ENCODE measurements around the gene ENDOU. TPM values are rescaled to one million over a fixed set of nuclear protein-coding genes. Genes with fewer than 3 reads are reported as not detected.

Gene ENDOU
- total RNA-seq, 3 donors from 2014 or later: 0.14 TPM; not detected in 2

GRCh38 chr12:47751561-47751960 lies 26.3 kb upstream of the ENDOU start:
- Mint-ChIP-seq H3K36me3 (ENCODE audit: insufficient read depth) (no peaks in the 10 kb centered on the region), H3K9me3 (no peaks in the 10 kb centered on the region), H3K27me3 (ENCODE audit: low read depth) (peaks cover 3% of the 10 kb centered on the region), H3K4me3 (no peak overlapping the region), H3K4me1 (ENCODE audit: low read depth) (peaks cover 22% of the 10 kb centered on the region)
- no peak for ATAC-seq
- DNase-seq: no peak

GRCh38 chr12:47750916-47751470 lies 25.7 kb upstream of the ENDOU start:
- H3K36me3 Mint-ChIP-seq (ENCODE audit: insufficient read depth): no peaks in the 10 kb centered on the region
- H3K9me3 Mint-ChIP-seq: no peaks in the 10 kb centered on the region
- peaks cover 16% of the 10 kb centered on the region for H3K4me1 Mint-ChIP-seq (ENCODE audit: low read depth)
- peaks cover 3% of the 10 kb centered on the region for H3K27me3 Mint-ChIP-seq (ENCODE audit: low read depth)
- ATAC-seq: no peak
- DNase-seq: no peak
- H3K4me3 Mint-ChIP-seq: no peak overlapping the region

GRCh38 chr12:47750229-47750798 lies 25.0 kb upstream of the ENDOU start:
- DNase-seq: no peak
- Mint-ChIP-seq H3K9me3 (no peaks in the 10 kb centered on the region), H3K4me1 (ENCODE audit: low read depth) (peaks cover 10% of the 10 kb centered on the region), H3K36me3 (ENCODE audit: insufficient read depth) (no peaks in the 10 kb centered on the region), H3K27me3 (ENCODE audit: low read depth) (peaks cover 3% of the 10 kb centered on the region), H3K4me3 (no peak overlapping the region)
- no peak for ATAC-seq

- Mint-ChIP-seq H3K36me3 (ENCODE audit: insufficient read depth) (no peaks in the 10 kb centered on the region), H3K4me1 (ENCODE audit: low read depth) (peaks cover 3% of the 10 kb centered on the region), H3K27me3 (ENCODE audit: low read depth) (peaks cover 3% of the 10 kb centered on the region), H3K4me3 (no peak overlapping the region), H3K9me3 (no peaks in the 10 kb centered on the region)
- no peak for ATAC-seq
- no peak for DNase-seq
Measured at GRCh38 chr12:47748899-47749298, 23.6 kb upstream of the ENDOU start.

GRCh38 chr12:47748507-47748828 lies 23.2 kb upstream of the ENDOU start:
- Mint-ChIP-seq H3K36me3 (ENCODE audit: insufficient read depth) (no peaks in the 10 kb centered on the region), H3K4me1 (ENCODE audit: low read depth) (peaks cover 2% of the 10 kb centered on the region), H3K4me3 (no peak overlapping the region), H3K27me3 (ENCODE audit: low read depth) (peaks cover 3% of the 10 kb centered on the region), H3K9me3 (no peaks in the 10 kb centered on the region)
- no peak for DNase-seq
- ATAC-seq: no peak

GRCh38 chr12:47747596-47748506 lies 22.6 kb upstream of the ENDOU start:
- Mint-ChIP-seq H3K36me3 (ENCODE audit: insufficient read depth) (no peaks in the 10 kb centered on the region), H3K27me3 (ENCODE audit: low read depth) (peaks cover 3% of the 10 kb centered on the region), H3K4me3 (no peak overlapping the region), H3K4me1 (ENCODE audit: low read depth) (peaks cover 2% of the 10 kb centered on the region), H3K9me3 (no peaks in the 10 kb centered on the region)
- ATAC-seq (no peak), DNase-seq (no peak)

GRCh38 chr12:47747126-47747525 lies 21.8 kb upstream of the ENDOU start:
- H3K27me3 Mint-ChIP-seq (ENCODE audit: low read depth): peaks cover 3% of the 10 kb centered on the region
- no peaks in the 10 kb centered on the region for H3K9me3 Mint-ChIP-seq
- ATAC-seq (no peak), DNase-seq (no peak)
- peaks cover 4% of the 10 kb centered on the region for H3K4me1 Mint-ChIP-seq (ENCODE audit: low read depth)
- H3K36me3 Mint-ChIP-seq (ENCODE audit: insufficient read depth): no peaks in the 10 kb centered on the region
- H3K4me3 Mint-ChIP-seq: no peak overlapping the region

GRCh38 chr12:47746523-47746922 lies 21.2 kb upstream of the ENDOU start:
- Mint-ChIP-seq H3K4me1 (ENCODE audit: low read depth) (peaks cover 6% of the 10 kb centered on the region), H3K4me3 (no peak overlapping the region), H3K36me3 (ENCODE audit: insufficient read depth) (no peaks in the 10 kb centered on the region), H3K27me3 (ENCODE audit: low read depth) (peaks cover 3% of the 10 kb centered on the region), H3K9me3 (no peaks in the 10 kb centered on the region)
- ATAC-seq: no peak
- DNase-seq: no peak

- Mint-ChIP-seq H3K36me3 (ENCODE audit: insufficient read depth) (no peaks in the 10 kb centered on the region), H3K4me1 (ENCODE audit: low read depth) (peaks cover 10% of the 10 kb centered on the region), H3K27me3 (ENCODE audit: low read depth) (peaks cover 3% of the 10 kb centered on the region), H3K4me3 (no peak overlapping the region), H3K9me3 (no peaks in the 10 kb centered on the region)
- ATAC-seq (no peak), DNase-seq (no peak)
Measured at GRCh38 chr12:47746073-47746472, 20.8 kb upstream of the ENDOU start.

- DNase-seq (no peak), ATAC-seq (no peak)
- Mint-ChIP-seq H3K4me3 (no peak overlapping the region), H3K9me3 (no peaks in the 10 kb centered on the region), H3K4me1 (ENCODE audit: low read depth) (peaks cover 15% of the 10 kb centered on the region), H3K36me3 (ENCODE audit: insufficient read depth) (no peaks in the 10 kb centered on the region), H3K27me3 (ENCODE audit: low read depth) (peaks cover 3% of the 10 kb centered on the region)
Measured at GRCh38 chr12:47745485-47746041, 20.3 kb upstream of the ENDOU start.

- Mint-ChIP-seq H3K4me3 (no peak overlapping the region), H3K4me1 (ENCODE audit: low read depth) (peaks cover 19% of the 10 kb centered on the region)
Measured at GRCh38 chr12:47744778-47745436, 19.6 kb upstream of the ENDOU start.

GRCh38 chr12:47744005-47744651 lies 18.8 kb upstream of the ENDOU start:
- Mint-ChIP-seq H3K27me3 (ENCODE audit: low read depth) (peaks cover under 1% of the 10 kb centered on the region), H3K36me3 (ENCODE audit: insufficient read depth) (no peaks in the 10 kb centered on the region), H3K9me3 (no peaks in the 10 kb centered on the region), H3K4me1 (ENCODE audit: low read depth) (peaks cover 23% of the 10 kb centered on the region), H3K4me3 (no peak overlapping the region)
- no peak for ATAC-seq
- DNase-seq: peak; percentile 67

More at GRCh38 chr12:47744778-47745436, 19.6 kb upstream of the ENDOU start:
- ATAC-seq: no peak
- Mint-ChIP-seq H3K27me3 (ENCODE audit: low read depth) (peaks cover 3% of the 10 kb centered on the region), H3K36me3 (ENCODE audit: insufficient read depth) (no peaks in the 10 kb centered on the region), H3K9me3 (no peaks in the 10 kb centered on the region)
- no peak for DNase-seq

GRCh38 chr12:47743311-47743860 lies 18.1 kb upstream of the ENDOU start:
- no peaks in the 10 kb centered on the region for H3K36me3 Mint-ChIP-seq (ENCODE audit: insufficient read depth)
- no peaks in the 10 kb centered on the region for H3K27me3 Mint-ChIP-seq (ENCODE audit: low read depth)
- no peak overlapping the region for H3K4me3 Mint-ChIP-seq
- peaks cover 22% of the 10 kb centered on the region for H3K4me1 Mint-ChIP-seq (ENCODE audit: low read depth)
- DNase-seq: no peak
- no peak for ATAC-seq
- H3K9me3 Mint-ChIP-seq: no peaks in the 10 kb centered on the region

All from activated T-cell treated with anti-CD3 and anti-CD28 coated beads, Interleukin-2, amount 50 U/mL, for 4 hours (primary cell).